Pancreas (tissue), 10 donors: Measurements from ENCODE around the gene FBXO47. TPM values are rescaled to one million over a fixed set of nuclear protein-coding genes. Genes with fewer than 3 reads are reported as not detected.
"Not testable (repeated sequence)": the region's sequence is repeated elsewhere in the genome, so short reads cannot be mapped to it uniquely, and the experiment has no call there.

Source experiments
- ATAC-seq, 4 donors: fragments of 200-7000 bp; cut with Tn5 transposase; one replicate each; pipeline versions ENCODE4 v1.8.0 to v1.9.1; 2020; ENCODE audit warnings: mild to moderate bottlenecking in 4 of 4, moderate library complexity in 4 of 4
- DNase-seq, 6 donors: peaks; one replicate each; pipeline ENCODE4 v3.0.0-alpha.2; 2020
- FAIRE-seq: peaks from 2 replicates; lab custom pipeline; 2012; peaks lifted over from hg19 to GRCh38; lab: Jason Lieb, UNC
- H3K27ac ChIP-seq, 4 donors: fragments of 200-600 bp; sonication (generic); 1 replicate in 3 of 4; 2 replicates in 1 of 4; pipeline versions ENCODE4 v1.5.0 to v1.8.0; 2020
- H3K27me3 ChIP-seq, 4 donors: fragments of 200-600 bp; one replicate each; pipeline ENCODE4 v1.8.0; 2021
- H3K36me3 ChIP-seq, 3 donors: fragments of 200-600 bp; sonication (generic) in 1 of 3; one replicate each; pipeline versions ENCODE4 v1.5.0 to v1.8.0; 2020 to 2021
- H3K4me1 ChIP-seq, 3 donors: fragments of 200-600 bp; one replicate each; pipeline ENCODE4 v1.8.0; 2021
- H3K4me3 ChIP-seq, 4 donors: fragments of 200-600 bp; sonication (generic) in 2 of 4; one replicate each; pipeline versions ENCODE4 v1.5.0 to v1.8.0; 2020 to 2021
- H3K9me3 ChIP-seq, 4 donors: fragments of 200-600 bp; one replicate each; pipeline ENCODE4 v1.8.0; 2021
- CTCF ChIP-seq, 4 donors: fragments of 200-600 bp; sonication (generic) in 3 of 4; IDR thresholded peaks; one replicate each; pipeline versions ENCODE4 v1.5.0 to v1.8.0; 2021; ENCODE audit warnings: antibody characterized with exemption in 4 of 4
- WGBS, 2 donors: extraction: QIAGEN DNeasy Blood & Tissue Kit; methylation state at CpG; one replicate each; pipeline ENCODE4 v1.1.7; 2013; 5-methylcytosine and 5-hydroxymethylcytosine counted together
- intact Hi-C, 3 donors: fragments of 100-400 bp; cut with DNase I; formaldehyde crosslinking; loops; one replicate each; pipeline versions ENCODE4 v1.11.1 to v1.14.2; 2022
- polyA plus RNA-seq, 2 donors: library from polyadenylated mRNA; stranded (reverse); fragments of 200-250 nt; gene quantifications; one replicate each; pipeline ENCODE4 v1.2.3, GENCODE V29; 2013
- total RNA-seq, 6 donors: library from RNA; stranded (reverse); fragmentation: NEBNext Ultra II Directional in 4 of 6; extraction: Animal tissue kit (Norgen Biotek cat#: 25700) in 4 of 6; gene quantifications; one replicate each; pipeline versions ENCODE4 v1.2.1 to v1.2.4, GENCODE V29; 2021 to 2023
- donor health status: healthy with polysubstance abuse.
- donor health status: DM: no; HTN: no; CAD: no; lungs with moderate emphysema.
- donor health status: DM: no; HTN: no; CAD: no.
- donor health status: control.
- donor health status: control.
- donor health status: Bipolar disorder and iron deficiency.
- donor health status: DM: yes; HTN: yes; CAD: no.
- donor health status: DM: no; HTN: no; CAD: no.
- donor health status: DM: no; HTN: no; CAD: no.
- donor health status: DM: yes; HTN: yes; CAD: no.

The FBXO47 gene
- total and polyA plus RNA-seq, 8 donors = 0.06 TPM; not detected in 7

- intact Hi-C loops = no loop called here
- no peak for FAIRE-seq
Observed at GRCh38 chr17:38940404-38940803, 26.8 kb downstream of the FBXO47 start.

GRCh38 chr17:38939987-38940386 lies 27.2 kb downstream of the FBXO47 start:
- H3K4me3 ChIP-seq = no peak overlapping the region
- H3K27ac ChIP-seq = no peak overlapping the region
- no peaks in the 10 kb centered on the region for H3K4me1 ChIP-seq
- DNase-seq (no peak), ATAC-seq (no peak), FAIRE-seq (no peak)
- H3K9me3 ChIP-seq = no peaks in the 10 kb centered on the region
- intact Hi-C loops = no loop called here
- H3K36me3 ChIP-seq = no peaks in the 10 kb centered on the region
- no peak for TF ChIP-seq CTCF (IDR thresholded peaks at IDR 0.05)
- H3K27me3 ChIP-seq = no peaks in the 10 kb centered on the region

More at GRCh38 chr17:38940404-38940803, 26.8 kb downstream of the FBXO47 start:
- Histone ChIP-seq H3K36me3 (no peaks in the 10 kb centered on the region), H3K9me3 (no peaks in the 10 kb centered on the region), H3K27me3 (no peaks in the 10 kb centered on the region), H3K27ac (no peak overlapping the region), H3K4me1 (no peaks in the 10 kb centered on the region), H3K4me3 (no peak overlapping the region)
- ATAC-seq (no peak), DNase-seq (no peak)
- TF ChIP-seq CTCF (IDR thresholded peaks at IDR 0.05) = no peak
- WGBS, 2 donors = 91 to 96% methylated on average over 1 of the region's 1 CpG

DNA sequence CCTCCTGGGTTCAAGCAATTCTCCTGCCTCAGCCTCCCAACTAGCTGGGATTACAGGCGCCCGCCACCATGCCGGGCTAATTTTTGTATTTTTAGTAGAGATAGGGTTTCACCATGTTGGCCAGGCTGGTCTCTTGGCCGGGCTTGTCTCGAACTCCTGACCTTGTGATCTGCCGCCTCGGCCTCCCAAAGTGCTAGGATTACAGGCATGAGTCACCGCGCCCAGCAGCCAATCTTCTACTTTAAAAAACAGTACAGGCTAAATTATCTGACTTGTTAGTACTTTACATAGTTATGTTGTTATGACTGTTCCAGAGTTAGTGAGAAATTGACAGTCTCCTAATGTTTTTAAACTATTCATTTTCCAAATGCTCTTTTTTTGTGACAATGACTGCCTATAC lies 33.2 kb downstream of the FBXO47 start:
- H3K27ac ChIP-seq, H3K27me3 ChIP-seq, H3K9me3 ChIP-seq, H3K4me3 ChIP-seq, DNase-seq, H3K4me1 ChIP-seq, FAIRE-seq, ATAC-seq, H3K36me3 ChIP-seq, intact Hi-C loops: not testable (repeated sequence)
- 82 to 87% methylated on average over 9 of the region's 9 CpGs for WGBS, 2 donors

DNA sequence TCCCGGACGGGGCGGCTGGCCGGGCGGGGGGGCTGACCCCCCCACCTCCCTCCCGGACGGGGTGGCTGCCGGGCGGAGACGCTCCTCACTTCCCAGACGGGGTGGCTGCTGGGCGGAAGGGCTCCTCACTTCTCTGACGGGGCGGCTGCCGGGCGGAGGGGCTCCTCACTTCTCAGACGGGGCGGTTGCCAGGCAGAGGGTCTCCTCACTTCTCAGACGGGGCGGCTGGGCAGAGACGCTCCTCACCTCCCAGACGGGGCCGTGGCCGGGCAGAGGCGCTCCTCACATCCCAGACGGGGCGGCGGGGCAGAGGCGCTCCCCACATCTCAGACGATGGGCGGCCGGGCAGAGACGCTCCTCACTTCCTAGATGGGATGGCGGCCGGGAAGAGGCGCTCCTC lies 36.4 kb downstream of the FBXO47 start:
- H3K27ac ChIP-seq, DNase-seq, H3K36me3 ChIP-seq, ATAC-seq, H3K4me3 ChIP-seq, FAIRE-seq, H3K9me3 ChIP-seq, intact Hi-C loops, H3K4me1 ChIP-seq, H3K27me3 ChIP-seq: not testable (repeated sequence)
- 88 to 92% methylated on average over 5 to 32 of the region's 36 CpGs for WGBS, 2 donors

DNA sequence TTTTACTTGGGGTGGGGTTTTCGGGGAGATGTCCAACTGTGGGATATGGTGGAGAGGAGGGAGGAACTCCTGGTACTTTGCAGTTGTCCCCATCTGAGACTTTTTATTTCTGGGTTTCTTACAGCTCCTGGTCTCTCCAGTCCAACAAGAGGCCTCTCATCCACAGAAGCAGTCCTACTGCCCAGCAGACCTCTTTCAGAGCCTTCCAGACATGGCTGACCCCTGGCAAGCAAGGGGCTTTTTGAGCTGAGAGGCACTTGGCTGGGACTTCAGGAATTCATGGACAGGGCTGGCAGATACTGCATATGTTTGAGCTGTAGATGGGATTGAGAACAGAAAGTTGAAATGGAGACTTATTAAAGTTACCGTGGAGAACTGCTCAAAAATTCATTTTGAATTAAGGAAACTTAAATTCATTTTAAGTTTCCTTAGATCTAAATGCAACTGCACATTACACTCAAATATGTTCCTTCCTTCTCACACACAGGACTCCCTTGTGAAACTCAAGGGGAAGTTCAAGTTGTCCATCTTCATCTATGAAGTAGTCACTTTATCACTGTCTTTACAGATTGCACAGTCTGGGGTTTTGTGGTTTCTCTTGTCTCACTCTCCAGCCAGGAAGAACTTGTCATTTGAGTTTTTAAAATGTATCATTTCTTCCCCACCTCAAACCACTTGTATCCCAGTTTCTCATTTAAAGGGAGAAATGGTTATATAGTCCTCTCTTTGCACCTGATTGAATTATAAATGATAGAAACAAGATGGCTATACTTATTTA lies 40.7 kb downstream of the FBXO47 start:
- H3K4me1 ChIP-seq = peaks cover 0 to 6% (median 0%) of the 10 kb centered on the region in 3 donors
- DNase-seq = peak in 1 of 6 donors; percentile 6
- H3K27me3 ChIP-seq = no peaks in the 10 kb centered on the region
- ATAC-seq = peak in 1 of 4 donors; percentile 42
- TF ChIP-seq CTCF (IDR thresholded peaks at IDR 0.05) = no peak
- intact Hi-C loops = no loop called here
- 83 to 88% methylated on average over 2 of the region's 2 CpGs for WGBS, 2 donors
- H3K27ac ChIP-seq = no peak overlapping the region
- H3K9me3 ChIP-seq = no peaks in the 10 kb centered on the region
- FAIRE-seq = no peak
- H3K36me3 ChIP-seq = no peaks in the 10 kb centered on the region
- no peak overlapping the region for H3K4me3 ChIP-seq
